ENCODE data around the gene PITPNM3. TPM values are rescaled to one million over a fixed set of nuclear protein-coding genes. Genes with fewer than 3 reads are reported as not detected.

The PITPNM3 gene
- total RNA-seq, 1 donor from 2014 or later: 0.82 TPM

DNA sequence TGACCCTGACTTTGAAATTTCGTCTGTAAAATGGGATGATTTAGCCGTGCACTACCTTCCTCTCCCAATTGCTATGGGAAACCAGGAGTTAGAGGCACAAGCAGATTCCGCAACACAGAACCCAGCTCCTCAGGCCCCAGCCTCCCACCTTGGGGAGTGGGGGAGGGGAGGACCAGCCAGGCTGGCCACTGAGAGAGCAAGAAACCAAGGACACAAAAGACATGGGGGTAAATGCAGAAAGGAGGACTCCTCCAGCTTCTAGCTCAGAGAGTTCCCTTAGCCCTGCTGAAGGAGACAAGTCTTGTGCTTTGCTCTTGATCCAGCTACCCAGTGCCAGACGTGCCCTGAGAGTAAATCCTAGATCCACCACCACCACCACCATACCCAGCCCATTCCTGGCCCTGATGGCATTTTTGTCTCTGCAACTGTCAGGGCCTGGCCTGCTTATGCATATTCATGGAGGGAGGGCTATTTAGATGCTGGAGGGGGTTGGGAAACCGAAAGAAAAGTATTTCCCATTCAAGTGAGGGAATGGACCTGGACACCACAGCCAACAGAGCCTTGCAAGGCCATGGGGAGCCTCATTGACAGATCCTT, 25.9 kb downstream of the PITPNM3 start:
- DNase-seq (ENCODE audit: extremely low read depth, low read depth, low spot score): no peak

DNA sequence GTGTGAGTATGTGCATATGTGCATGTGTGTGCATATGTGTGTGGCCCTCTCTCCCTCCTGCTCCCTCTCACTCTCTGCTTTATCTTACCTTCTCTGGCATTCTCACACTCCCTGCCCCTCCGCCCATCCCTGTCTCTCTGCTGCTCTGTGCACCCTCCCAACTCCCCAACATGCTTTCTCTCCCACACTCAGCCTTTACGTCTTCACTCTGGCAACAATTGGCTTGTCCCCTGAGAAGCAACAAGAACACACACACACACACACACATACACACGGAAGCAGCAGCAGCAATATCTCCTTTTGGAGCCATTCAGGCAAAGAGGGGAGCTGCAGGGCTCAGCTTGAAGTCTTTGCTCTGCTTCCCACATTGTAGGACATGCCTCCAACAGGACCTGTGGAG, 27.8 kb downstream of the PITPNM3 start:
- DNase-seq (ENCODE audit: extremely low read depth, low read depth, low spot score): no peak

DNA sequence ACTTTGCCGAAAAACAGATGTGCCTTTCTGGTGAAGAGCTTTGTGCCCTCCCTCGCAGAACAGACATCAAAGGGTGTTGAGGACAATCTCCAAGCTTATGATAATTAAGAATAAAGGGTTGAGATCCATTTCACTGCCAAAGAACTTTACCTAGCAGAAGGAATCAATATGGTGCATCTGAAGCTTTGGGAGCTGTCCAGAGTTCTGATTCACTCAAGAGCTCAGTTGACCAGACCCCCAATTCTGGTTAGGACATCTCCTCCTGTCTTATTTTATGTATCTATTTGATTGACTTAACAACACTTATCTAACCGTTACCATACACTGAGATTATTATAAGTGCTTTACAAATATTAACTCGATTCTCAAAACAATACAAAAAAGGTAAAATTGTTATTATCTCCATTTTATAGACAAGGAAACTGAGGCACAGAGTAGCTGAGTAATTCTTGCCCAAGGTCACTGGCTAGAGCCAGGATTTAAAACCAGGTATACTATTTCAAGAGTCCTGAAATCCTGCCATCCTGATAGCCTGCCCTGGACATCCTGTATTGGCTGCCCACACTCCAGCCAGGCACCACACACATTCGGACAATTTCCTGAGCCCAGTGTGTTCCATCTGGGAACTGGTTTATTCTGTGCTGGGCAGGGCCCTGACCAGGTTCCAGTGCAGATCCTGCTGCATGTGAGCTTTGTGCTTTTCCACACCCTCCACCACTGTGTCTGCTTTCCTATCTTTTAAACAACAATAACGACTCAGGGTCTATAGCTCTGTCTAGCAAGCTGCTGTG, 29.8 kb downstream of the PITPNM3 start:
- DNase-seq (ENCODE audit: extremely low read depth, low read depth, low spot score): no peak

DNA sequence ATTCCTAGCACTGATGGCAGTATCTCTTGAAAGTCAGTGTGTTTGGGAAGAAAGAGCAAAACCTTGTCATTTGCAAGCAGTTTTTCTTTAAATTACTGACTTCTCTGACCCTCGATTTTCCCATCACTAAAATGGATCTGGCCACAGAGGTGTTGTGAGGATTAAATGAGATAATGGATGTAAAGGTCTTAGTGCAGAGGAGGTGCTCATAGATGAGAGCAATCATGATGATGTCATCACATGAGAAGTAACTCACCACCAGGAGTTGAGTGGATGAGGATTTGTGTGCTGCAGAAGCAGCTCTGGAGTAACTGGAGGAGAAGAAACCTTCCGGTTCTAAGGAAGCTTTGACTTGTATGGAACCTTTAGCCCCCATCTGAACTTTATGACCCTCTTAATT, 30.6 kb downstream of the PITPNM3 start:
- DNase-seq (ENCODE audit: extremely low read depth, low read depth, low spot score): no peak

DNA sequence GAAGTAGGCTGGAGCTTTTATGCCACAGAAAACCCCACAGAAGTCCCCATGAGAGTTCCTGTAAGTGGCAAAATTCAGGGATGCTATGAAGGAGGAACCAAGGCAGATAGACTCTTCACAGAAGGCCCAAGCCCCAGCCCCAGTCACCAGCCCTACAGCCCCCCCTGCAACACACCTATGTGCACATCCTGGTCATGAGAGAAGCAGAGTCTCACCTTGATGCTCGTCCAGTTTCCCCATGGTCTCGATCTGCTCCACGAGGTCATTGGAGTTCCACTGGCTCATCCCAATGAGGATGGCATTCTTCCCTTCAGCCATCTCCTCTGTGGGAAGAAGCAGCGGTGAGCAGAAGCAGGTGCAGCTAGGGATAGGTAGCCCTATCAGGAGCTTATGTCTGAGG, 31.2 kb downstream of the PITPNM3 start:
- no peak for DNase-seq (ENCODE audit: extremely low read depth, low read depth, low spot score)

DNA sequence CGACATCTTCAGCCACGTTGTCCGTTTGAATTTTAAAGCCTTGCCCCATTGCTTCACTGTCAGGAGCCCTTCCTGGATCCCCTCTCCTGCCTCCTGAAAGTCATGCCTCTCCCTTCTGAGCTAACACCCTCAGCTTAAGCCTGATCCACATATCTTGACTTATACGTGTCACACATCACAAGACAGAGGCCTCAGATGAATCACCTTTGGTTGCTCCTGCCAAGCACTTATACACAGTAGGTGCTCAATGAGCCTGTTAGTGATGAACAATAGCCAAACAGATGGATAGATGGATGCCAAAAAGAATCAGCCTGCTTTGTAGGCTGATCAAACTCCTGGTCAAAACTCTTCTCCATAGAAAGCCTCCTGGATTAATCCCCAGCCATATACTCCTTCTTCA, 31.8 kb downstream of the PITPNM3 start:
- DNase-seq (ENCODE audit: extremely low read depth, low read depth, low spot score): no peak

DNA sequence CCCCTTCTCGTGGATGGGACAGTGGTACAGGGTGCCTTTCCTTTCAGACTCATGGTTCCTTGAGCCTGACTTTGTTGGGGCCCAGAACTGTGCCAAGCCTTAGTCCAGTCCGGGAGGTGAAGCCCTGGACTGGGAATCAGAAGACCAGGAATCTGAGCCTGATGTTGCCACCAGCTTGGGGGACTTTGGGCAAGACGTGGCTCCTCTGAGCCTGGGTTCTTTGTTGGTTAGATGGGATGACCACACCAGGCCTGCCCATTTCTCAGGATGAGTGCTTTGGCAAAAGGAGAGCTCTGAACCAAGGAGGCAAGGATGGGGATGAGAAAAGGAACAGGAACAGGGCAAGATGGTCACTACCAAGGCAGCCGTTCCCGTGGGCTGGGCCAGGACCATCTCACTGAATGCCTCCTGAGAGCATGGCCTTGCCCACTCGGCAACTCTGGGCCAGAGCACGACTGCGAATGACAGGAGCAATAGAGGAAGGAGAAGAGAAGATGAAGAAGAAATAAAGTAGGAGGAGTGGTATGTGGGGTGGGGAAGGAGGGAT, 32.5 kb downstream of the PITPNM3 start:
- no peak for DNase-seq (ENCODE audit: extremely low read depth, low read depth, low spot score)

DNA sequence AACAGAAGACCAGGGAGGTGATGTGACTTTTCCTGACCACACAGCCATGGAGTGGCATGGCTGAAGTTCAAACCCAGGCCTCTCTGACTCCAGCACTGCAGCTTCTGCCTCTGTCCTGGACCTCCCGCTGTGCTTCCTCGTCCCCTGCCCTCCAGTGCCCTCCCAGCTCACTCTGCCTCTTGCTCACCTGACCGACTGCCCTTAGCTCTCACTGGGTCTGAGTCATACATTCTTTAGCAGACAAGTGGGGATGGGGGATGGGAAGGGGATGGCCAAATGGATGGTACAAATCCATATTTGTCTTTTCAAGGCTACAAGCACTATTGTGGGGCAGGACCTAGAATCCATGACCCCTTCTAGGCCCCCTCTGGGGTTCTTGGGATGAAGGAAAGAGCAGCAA, 33.0 kb downstream of the PITPNM3 start:
- DNase-seq (ENCODE audit: extremely low read depth, low read depth, low spot score): no peak

DNA sequence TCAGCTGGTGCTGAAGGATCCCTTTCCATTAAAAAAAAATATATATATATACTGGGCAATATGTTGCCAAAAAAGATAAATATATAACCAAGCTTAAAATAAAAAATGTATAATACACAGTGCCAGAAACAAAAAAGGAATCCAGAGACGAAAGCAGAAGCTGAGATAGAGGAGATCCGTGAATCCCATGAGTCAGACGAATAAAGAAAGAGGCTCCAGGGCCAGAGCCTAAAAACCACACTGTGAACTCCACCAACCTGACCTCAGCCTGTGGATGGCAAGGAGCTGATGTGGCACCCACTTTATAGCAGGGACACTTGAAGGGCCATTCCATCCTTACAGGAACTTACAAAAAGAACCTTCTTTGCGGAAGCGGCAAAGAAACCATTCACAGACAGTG, 34.8 kb downstream of the PITPNM3 start:
- no peak for DNase-seq (ENCODE audit: extremely low read depth, low read depth, low spot score)

DNA sequence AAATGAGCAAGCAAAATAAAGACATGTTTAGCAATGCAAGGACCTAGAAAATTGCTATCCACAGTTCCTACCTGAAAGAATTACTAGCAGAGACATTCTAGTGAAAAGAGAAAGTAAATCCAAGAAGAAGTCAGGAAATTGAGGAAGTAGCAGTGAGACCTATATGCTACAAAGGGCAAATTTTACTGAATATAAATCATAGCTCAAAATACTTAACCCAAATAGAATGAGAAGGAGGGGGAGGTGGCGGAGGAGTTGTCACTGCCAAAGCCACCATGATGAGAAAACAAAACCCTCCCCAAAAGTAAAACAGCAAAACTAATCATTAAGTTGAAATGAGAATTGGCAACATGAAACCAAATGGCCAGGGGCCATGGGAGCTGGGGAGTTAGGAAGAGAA, 39.3 kb downstream of the PITPNM3 start:
- DNase-seq (ENCODE audit: extremely low read depth, low read depth, low spot score): no peak

DNA sequence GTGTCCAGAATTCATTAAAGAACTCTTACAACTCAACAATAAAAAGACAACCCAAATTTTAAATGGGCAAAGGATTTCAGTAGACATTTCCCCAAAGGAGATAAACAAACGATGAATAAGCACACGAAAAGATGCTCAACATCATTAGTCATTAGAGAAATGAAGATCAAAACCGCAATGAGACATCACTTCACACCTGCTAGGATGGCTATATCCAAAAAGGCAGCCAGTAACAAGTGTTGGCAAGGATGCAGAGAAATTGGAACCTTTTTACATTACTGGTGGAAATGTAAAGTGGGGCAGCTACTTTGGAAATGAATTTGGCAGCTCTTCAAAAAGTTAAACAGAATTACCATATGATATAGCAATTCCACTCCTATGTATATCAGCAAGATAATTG, 42.0 kb downstream of the PITPNM3 start:
- DNase-seq (ENCODE audit: extremely low read depth, low read depth, low spot score): no peak

DNA sequence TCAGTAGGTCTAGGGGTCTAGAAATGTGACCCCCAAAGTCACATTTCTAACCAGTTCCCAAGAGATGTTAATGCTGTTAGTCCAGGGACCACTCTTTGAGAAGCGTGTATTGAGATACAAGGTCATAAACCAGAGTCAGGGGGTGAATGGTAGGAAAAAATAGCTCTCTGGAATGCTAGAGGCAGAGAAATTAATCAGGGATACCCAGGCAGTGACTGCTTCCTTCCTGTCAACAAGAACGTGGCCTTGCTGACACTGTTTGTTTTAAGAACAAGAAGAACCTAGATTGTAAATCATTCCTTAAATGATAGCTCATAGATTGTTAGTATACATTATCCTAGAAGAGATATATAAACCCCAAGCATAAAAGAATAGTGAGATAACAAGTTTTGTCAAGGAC, 43.8 kb downstream of the PITPNM3 start:
- DNase-seq (ENCODE audit: extremely low read depth, low read depth, low spot score): no peak

DNA sequence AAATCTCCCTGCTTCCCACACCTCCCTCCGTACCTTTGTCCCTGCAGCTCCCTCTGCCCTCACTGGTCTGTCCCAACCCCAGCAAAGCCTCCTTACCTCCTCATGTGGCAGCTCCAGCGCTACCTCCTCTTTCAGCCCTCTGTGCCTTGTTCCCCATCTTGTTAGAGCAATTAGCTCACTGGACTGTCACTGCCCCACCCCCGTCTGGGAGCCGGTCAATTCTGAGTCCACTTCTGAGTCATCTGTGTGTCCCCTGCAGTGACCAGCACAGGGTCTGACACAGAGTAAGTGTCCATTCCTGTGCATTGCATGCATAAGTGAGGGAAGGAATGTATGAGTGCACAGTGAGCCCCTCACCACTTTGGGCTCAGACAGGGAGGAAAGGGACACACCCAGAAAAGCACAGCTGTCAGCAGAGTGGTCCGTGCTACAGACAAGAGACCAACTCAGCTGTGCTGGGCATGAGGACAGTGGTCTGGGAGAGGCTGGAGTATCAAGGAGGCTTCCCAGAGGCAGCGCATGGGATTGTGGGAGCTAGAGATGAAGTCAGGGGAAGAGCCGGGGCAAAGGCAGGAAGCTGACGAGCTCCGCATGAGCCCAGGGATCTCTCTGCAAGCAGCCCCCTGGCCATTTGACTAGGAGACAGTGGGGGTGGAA, 45.9 kb downstream of the PITPNM3 start:
- DNase-seq (ENCODE audit: extremely low read depth, low read depth, low spot score): no peak

DNA sequence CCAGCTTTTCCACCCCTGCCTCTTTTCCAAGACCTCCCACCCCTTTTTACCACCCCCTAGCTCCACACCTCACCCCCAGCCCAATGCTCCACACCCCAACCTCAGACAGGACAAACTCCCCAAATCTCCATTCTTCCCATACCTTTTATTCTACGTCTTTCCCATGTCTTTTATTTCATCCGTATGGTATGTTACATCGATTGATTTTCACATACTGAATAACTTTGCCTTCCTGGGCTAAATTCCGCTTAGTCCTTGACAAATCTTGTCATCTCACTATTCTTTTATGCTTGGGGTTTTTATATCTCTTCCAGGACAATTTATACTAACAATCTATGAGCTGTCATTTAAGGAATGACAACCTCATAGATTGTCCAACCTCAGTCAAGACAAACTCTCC, 46.4 kb downstream of the PITPNM3 start:
- no peak for DNase-seq (ENCODE audit: extremely low read depth, low read depth, low spot score)

DNA sequence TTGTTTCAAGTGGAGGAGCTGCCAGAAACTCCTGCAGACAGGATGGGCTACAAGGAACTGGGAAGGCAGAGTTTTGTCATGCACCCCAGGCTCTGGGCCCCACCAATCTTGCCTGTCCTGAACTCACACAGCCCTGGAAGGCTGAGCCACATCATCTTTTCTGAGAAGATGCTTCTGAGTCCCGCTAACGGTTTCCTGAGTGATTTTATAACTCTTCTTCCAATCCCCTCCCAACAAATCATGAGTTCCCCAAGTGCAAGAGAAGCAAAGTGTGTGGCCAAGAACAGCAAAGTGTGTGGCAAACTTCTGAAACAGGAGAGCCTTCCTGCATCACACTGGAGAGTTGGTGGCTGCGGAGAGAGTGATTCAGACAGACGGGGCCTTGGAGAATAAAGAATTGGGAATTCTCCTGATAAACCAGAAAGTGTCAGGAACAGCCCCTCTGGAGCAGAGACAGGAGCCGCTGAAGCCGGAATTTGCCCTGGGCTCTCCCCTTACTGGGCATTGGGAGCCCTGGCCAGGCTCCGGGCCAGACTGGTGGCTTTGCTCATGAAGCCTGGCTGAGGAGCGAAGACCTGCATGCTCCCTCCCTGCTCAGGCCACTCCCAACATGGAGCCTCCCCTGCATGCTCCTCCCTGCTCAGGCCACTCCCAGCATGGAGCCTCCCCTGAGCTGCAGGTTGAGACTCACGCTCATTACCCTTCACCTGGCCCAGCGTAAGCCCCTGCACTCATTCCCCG, 47.2 kb downstream of the PITPNM3 start:
- DNase-seq (ENCODE audit: extremely low read depth, low read depth, low spot score): no peak

DNA sequence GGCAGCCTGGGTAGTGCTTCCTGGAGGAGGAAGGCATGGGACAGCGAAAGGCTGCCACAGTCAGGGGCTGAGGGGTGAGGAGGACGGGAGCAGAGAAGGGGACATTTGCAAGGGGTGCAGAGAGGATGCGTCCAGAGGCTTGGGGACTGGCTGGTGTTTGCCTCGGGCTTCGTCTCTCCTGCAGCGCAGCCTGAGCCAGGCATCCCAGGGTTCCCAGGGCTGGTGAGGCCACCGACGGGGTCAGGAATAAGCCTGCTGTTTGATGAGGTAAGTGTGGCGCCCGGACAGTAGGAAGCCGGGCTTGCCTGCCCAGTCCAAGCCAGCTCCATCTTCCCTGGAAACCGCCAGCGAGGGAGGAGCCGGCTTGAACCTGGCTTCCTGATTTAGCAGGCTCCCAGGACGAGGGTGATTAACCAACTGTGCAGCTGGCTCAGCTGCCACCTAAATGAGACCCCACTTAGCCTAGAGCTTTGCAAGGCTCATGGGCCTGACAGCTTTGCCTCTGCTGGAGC, 47.8 kb downstream of the PITPNM3 start:
- DNase-seq (ENCODE audit: extremely low read depth, low read depth, low spot score): no peak

DNA sequence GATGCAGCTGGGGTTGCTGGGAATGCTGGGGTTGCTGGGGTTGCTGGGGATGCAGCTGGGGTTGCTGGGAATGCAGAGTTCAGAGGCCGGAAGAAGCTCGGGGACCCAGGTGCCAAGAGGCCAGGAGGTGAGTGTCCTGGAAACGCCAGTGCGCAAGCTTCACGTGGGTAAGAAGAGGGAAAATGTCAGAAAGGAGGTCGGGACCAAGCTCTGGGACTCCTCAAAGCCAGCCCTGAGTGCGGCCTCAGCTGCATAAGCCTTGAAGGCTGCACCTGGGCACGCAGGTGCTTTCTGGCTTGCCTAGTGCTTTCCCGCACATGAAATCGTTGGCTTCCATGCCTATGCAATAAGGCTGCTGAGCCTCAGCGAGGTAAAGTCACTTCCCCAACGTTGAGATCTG, 48.3 kb downstream of the PITPNM3 start:
- no peak for DNase-seq (ENCODE audit: extremely low read depth, low read depth, low spot score)

DNA sequence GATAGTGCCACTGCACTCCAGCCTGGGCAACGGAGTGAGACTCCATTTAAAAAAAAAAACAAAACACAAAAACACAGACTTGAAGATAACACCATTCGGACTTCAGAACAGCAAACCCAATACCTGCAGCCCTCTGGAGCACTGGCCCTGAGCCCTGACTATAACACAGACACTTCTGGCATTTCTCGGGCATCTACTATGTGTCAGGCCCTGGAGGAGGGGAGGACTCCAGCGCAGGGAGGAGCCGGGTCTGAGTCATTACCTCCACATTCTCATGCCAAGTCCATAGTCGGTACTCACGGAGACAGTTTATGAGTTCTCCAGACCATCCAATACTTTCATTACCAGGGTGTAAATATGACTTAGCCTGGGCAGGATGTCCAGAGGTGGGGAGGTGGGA, 48.8 kb downstream of the PITPNM3 start:
- peak; percentile 61 for DNase-seq (ENCODE audit: extremely low read depth, low read depth, low spot score)

DNA sequence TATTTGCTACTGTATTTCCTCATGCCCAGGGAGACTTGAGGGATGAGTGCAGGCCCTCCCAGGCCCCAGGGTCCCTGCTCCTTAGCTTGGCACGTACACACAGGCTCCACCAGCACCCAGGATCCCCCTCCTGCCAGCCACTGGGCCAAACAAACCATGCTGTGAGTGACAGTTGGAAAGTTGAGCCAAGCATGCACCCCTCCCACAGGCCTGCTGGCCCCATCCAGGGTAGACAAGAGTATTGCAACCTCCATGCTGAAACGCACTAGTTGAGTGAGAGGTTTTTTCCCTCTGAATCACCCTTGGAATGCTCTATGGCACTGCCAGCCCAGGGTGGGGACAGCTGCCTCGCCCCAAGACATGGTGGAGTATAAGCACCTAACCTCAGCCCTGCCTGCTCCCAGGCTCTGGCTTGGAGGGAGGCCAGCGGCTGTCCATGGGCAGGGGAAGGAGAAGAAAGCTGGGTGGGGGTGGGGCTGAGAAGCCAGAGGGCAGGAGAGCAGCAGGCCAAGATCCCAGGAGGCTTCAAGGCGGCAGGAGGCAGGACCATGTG, 49.6 kb downstream of the PITPNM3 start:
- DNase-seq (ENCODE audit: extremely low read depth, low read depth, low spot score): no peak

DNA sequence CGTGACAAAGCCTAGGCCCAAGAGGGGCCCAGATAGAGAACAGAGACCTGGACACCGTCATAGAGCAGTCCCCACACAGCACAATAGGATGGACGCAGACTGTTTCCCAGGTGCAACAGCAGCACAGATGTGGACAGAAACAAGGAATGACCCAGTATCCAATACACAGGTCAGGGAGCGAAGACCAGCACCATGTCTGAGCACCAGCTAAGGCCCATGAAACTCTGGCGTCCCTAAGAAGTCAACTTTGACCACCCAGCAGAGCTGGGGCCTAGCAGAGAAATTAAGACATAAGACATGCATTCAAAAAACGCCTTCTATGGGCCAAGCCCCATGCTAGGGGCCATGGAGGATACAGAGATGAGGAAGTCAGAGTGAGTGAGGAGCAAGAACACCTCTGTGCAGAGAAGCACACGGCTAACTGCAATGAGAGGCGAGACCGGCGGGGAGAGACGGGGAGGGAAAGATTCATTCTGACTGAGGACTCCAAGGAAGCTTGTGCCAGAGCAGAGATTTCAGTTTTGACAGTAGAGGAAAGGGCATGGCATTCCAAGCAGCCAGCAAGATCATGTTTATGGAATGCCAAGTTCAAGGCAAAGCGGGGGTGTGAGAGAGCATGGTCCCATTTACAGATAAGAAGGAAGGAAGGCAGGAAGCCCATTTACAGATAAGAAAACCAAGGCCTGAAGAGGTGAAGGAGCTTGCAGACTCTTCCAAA, 50.8 kb downstream of the PITPNM3 start:
- no peak for DNase-seq (ENCODE audit: extremely low read depth, low read depth, low spot score)

Data from glomerular endothelial cell (primary cell).